HepG2 (cell line): ENCODE results near the gene CBFA2T2.

Experiments used
- BHLHE40 ChIP-seq: IDR thresholded peaks from 2 replicates; pipeline ENCODE4 v1.6.1; 2011; ENCODE audit warnings: low read length, improper control_type of control experiment
- EP300 ChIP-seq, 3 experiments: sonication (generic) in 1 of 3; formaldehyde crosslinking in 1 of 3; IDR thresholded peaks; 2 replicates each; pipeline versions ENCODE4 v1.5.1 to v1.6.1; 2011 to 2020; ENCODE audit warnings: low read depth in 2 of 3, low read length in 2 of 3, borderline replicate concordance in 1 of 3, improper control_type of control experiment in 1 of 3, mild to moderate bottlenecking in 1 of 3, missing genetic modification reagents in 1 of 3, moderate library complexity in 1 of 3
- ETV5 ChIP-seq: IDR thresholded peaks from 2 replicates; pipeline ENCODE4 v1.6.1; 2018; ENCODE audit warnings: missing biosample characterization, missing genetic modification reagents, inconsistent platforms, borderline replicate concordance
- FOXM1 ChIP-seq: sonication (generic); formaldehyde crosslinking; IDR thresholded peaks from 2 replicates; pipeline ENCODE4 v1.5.0; 2020; ENCODE audit warnings: missing genetic modification reagents
- IKZF1 ChIP-seq: fragments of 450-650 bp; IDR thresholded peaks from 2 replicates; pipeline ENCODE4 v1.7.1; 2016
- RAD21 ChIP-seq: fragments of 450-650 bp; formaldehyde crosslinking; IDR thresholded peaks from 2 replicates; pipeline ENCODE4 v1.5.0; 2020; ENCODE audit warnings: mild to moderate bottlenecking
- TF ChIP-seq, protein P1 (sequence below): sonication (generic); formaldehyde crosslinking; IDR thresholded peaks from 2 replicates; pipeline ENCODE4 v1.8.1; 2022; ENCODE audit warnings: low read depth, mild to moderate bottlenecking, missing genetic modification reagents
- TF ChIP-seq, protein P2 (sequence below): sonication (generic); formaldehyde crosslinking; IDR thresholded peaks from 2 replicates; pipeline ENCODE4 v1.4.0; 2020; ENCODE audit warnings: missing genetic modification reagents, mild to moderate bottlenecking, borderline replicate concordance

DNA sequence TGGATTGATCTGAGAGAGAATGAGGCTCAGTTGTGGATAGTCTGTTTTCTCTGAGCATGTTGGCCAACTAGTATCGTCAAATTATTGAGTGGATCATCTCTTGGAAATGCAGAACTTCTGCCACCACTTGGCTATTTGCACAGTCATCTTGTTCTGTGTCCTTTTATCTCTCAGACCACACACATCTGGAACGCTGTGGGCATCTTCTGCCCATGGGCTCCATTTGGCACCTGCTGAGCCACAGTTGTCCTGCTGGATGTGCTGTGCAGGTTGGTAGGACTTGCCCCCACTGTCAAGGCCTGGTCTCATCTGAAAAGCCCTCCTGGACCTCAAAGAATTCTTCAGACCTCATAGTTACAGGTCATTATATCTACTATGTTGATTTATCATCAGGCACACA is 155.5 kb downstream of the CBFA2T2 start:
- TF ChIP-seq RAD21 (no peak), IKZF1 (no peak), ETV5 (CRISPR knock-in tag) (no peak), BHLHE40 (no peak), FOXM1 (CRISPR knock-in tag) (no peak), EP300 (IDR thresholded peaks at IDR 0.05; ENCODE audit: low read depth in 2 of 2, low read length in 2 of 2) (no peak), EP300 (CRISPR knock-in tag; IDR thresholded peaks at IDR 0.05; ENCODE audit: borderline replicate concordance) (no peak)
- TF ChIP-seq, protein P1, sequence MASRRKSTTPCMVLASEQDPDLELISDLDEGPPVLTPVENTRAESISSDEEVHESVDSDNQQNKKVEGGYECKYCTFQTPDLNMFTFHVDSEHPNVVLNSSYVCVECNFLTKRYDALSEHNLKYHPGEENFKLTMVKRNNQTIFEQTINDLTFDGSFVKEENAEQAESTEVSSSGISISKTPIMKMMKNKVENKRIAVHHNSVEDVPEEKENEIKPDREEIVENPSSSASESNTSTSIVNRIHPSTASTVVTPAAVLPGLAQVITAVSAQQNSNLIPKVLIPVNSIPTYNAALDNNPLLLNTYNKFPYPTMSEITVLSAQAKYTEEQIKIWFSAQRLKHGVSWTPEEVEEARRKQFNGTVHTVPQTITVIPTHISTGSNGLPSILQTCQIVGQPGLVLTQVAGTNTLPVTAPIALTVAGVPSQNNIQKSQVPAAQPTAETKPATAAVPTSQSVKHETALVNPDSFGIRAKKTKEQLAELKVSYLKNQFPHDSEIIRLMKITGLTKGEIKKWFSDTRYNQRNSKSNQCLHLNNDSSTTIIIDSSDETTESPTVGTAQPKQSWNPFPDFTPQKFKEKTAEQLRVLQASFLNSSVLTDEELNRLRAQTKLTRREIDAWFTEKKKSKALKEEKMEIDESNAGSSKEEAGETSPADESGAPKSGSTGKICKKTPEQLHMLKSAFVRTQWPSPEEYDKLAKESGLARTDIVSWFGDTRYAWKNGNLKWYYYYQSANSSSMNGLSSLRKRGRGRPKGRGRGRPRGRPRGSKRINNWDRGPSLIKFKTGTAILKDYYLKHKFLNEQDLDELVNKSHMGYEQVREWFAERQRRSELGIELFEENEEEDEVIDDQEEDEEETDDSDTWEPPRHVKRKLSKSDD (CRISPR knock-in tag) = no peak
- TF ChIP-seq, protein P2, sequence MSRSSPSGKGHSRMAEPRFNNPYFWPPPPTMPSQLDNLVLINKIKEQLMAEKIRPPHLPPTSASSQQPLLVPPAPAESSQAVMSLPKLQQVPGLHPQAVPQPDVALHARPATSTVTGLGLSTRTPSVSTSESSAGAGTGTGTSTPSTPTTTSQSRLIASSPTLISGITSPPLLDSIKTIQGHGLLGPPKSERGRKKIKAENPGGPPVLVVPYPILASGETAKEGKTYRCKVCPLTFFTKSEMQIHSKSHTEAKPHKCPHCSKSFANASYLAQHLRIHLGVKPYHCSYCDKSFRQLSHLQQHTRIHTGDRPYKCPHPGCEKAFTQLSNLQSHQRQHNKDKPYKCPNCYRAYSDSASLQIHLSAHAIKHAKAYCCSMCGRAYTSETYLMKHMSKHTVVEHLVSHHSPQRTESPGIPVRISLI (CRISPR knock-in tag) = no peak
